HG02798 (cell line): ENCODE measurements around the gene HMGA1.
"Not testable (repeated sequence)": the region's sequence is repeated elsewhere in the genome, so short reads cannot be mapped to it uniquely, and the experiment has no call there.

Source experiments
- ATAC-seq: cut with Tn5 transposase; IDR thresholded peaks from one replicate; pipeline ENCODE4 v1.9.1; 2021; ENCODE audit warnings: mild to moderate bottlenecking; ENCODE audit not compliant: unreplicated experiment, poor library complexity

HMGA1 gene

GRCh38 chr6:34252395-34252794 lies 15.7 kb downstream of the HMGA1 start:
- not testable (repeated sequence) for ATAC-seq

GRCh38 chr6:34259529-34260069 lies 22.9 kb downstream of the HMGA1 start:
- no peak for ATAC-seq

- no peak for ATAC-seq
Observed at GRCh38 chr6:34260576-34261267, 24.0 kb downstream of the HMGA1 start.

- not testable (repeated sequence) for ATAC-seq
Observed at GRCh38 chr6:34263484-34263883, 26.8 kb downstream of the HMGA1 start.

- ATAC-seq: no peak
Observed at GRCh38 chr6:34267746-34268145, 31.1 kb downstream of the HMGA1 start.

- ATAC-seq: not testable (repeated sequence)
Observed at GRCh38 chr6:34269132-34269531, 32.5 kb downstream of the HMGA1 start.

GRCh38 chr6:34269658-34270341 lies 33.1 kb downstream of the HMGA1 start:
- not testable (repeated sequence) for ATAC-seq

GRCh38 chr6:34272013-34272926 lies 35.6 kb downstream of the HMGA1 start:
- no peak for ATAC-seq

GRCh38 chr6:34273242-34273805 lies 36.7 kb downstream of the HMGA1 start:
- no peak for ATAC-seq

GRCh38 chr6:34274129-34274528 lies 37.5 kb downstream of the HMGA1 start:
- no peak for ATAC-seq

- ATAC-seq: no peak
Observed at GRCh38 chr6:34275128-34275804, 38.6 kb downstream of the HMGA1 start.

GRCh38 chr6:34276191-34276590 lies 39.5 kb downstream of the HMGA1 start:
- no peak for ATAC-seq

GRCh38 chr6:34276881-34277762 lies 40.4 kb downstream of the HMGA1 start:
- no peak for ATAC-seq

- no peak for ATAC-seq
Observed at GRCh38 chr6:34277763-34278112, 41.1 kb downstream of the HMGA1 start.

GRCh38 chr6:34278833-34279232 lies 42.2 kb downstream of the HMGA1 start:
- no peak for ATAC-seq

- ATAC-seq: no peak
Observed at GRCh38 chr6:34280216-34280615, 43.5 kb downstream of the HMGA1 start.

GRCh38 chr6:34281702-34282334 lies 45.1 kb downstream of the HMGA1 start:
- no peak for ATAC-seq
